ENCODE data around the gene ACOT2.

Gene ACOT2

GRCh38 chr14:73612339-73613045, 43.5 kb downstream of the ACOT2 start, which contains the start of gene ACOT6:
Gene ACOT6 (plus strand): TSS chr14:73612517. CDS start chr14:73612572, 55 bp downstream.
- TF ChIP-seq EZH2 (IDR thresholded peaks at IDR 0.05; ENCODE audit: borderline replicate concordance, low read depth, low read length, severe bottlenecking) (peak; percentile 19), CTCF (IDR thresholded peaks at IDR 0.05; ENCODE audit: borderline replicate concordance, extremely low read depth, low read length, poor library complexity, severe bottlenecking) (no peak)
- Histone ChIP-seq H3K36me3 (ENCODE audit: insufficient read depth, low read length) (no peaks in the 10 kb centered on the region), H3K79me2 (ENCODE audit: insufficient read depth, low read length) (no peaks in the 10 kb centered on the region), H2AFZ (ENCODE audit: low read depth, low read length) (peak within 1 kb of the TSS; percentile 63), H3K27me3 (ENCODE audit: insufficient read depth, low read length, poor library complexity) (peaks cover 10% of the 10 kb centered on the region), H3K9ac (ENCODE audit: low read depth, low read length) (peak within 1 kb of the TSS; percentile 57), H3K4me1 (ENCODE audit: insufficient read depth, low read length) (peaks cover 12% of the 10 kb centered on the region), H3K4me2 (ENCODE audit: insufficient read depth, low read length) (peak within 1 kb of the TSS; percentile 77), H3K27ac (ENCODE audit: low read length) (no peak within 1 kb of the TSS), H3K9me3 (ENCODE audit: insufficient read depth, low read length, severe bottlenecking) (no peaks in the 10 kb centered on the region), H4K20me1 (ENCODE audit: insufficient read depth, low read length) (no peaks in the 10 kb centered on the region), H3K4me3 (ENCODE audit: low read depth in 1 of 2, low read length in 2 of 2) (peak within 1 kb of the TSS; percentile 25 to 62; a peak in 3 of 4 replicates)
- ATAC-seq (ENCODE audit: insufficient read depth, low read depth) (peak; percentile 94), DNase-seq (peak; percentile 67)

GRCh38 chr14:73613046-73613383, 44.0 kb downstream of the ACOT2 start:
- H3K4me1 ChIP-seq (ENCODE audit: insufficient read depth, low read length) = peaks cover 12% of the 10 kb centered on the region
- no peaks in the 10 kb centered on the region for H3K36me3 ChIP-seq (ENCODE audit: insufficient read depth, low read length)
- ATAC-seq (ENCODE audit: insufficient read depth, low read depth) = no peak
- peaks cover 10% of the 10 kb centered on the region for H3K27me3 ChIP-seq (ENCODE audit: insufficient read depth, low read length, poor library complexity)
- H4K20me1 ChIP-seq (ENCODE audit: insufficient read depth, low read length) = no peaks in the 10 kb centered on the region
- no peak for DNase-seq
- H2AFZ ChIP-seq (ENCODE audit: low read depth, low read length) = peak overlapping the region; percentile 63
- no peaks in the 10 kb centered on the region for H3K9me3 ChIP-seq (ENCODE audit: insufficient read depth, low read length, severe bottlenecking)
- H3K79me2 ChIP-seq (ENCODE audit: insufficient read depth, low read length) = no peaks in the 10 kb centered on the region
- H3K4me2 ChIP-seq (ENCODE audit: insufficient read depth, low read length) = peak overlapping the region; percentile 77
- no peak for TF ChIP-seq CTCF (IDR thresholded peaks at IDR 0.05; ENCODE audit: borderline replicate concordance, extremely low read depth, low read length, poor library complexity, severe bottlenecking)
- no peak for TF ChIP-seq EZH2 (IDR thresholded peaks at IDR 0.05; ENCODE audit: borderline replicate concordance, low read depth, low read length, severe bottlenecking)
- peak overlapping the region; percentile 25 to 62; a peak in 3 of 4 replicates for H3K4me3 ChIP-seq (ENCODE audit: low read depth in 1 of 2, low read length in 2 of 2)
- no peak overlapping the region for H3K27ac ChIP-seq (ENCODE audit: low read length)
- H3K9ac ChIP-seq (ENCODE audit: low read depth, low read length) = peak overlapping the region; percentile 57

- no peaks in the 10 kb centered on the region for H3K79me2 ChIP-seq (ENCODE audit: insufficient read depth, low read length)
- H3K36me3 ChIP-seq (ENCODE audit: insufficient read depth, low read length) = no peaks in the 10 kb centered on the region
- peaks cover 12% of the 10 kb centered on the region for H3K4me1 ChIP-seq (ENCODE audit: insufficient read depth, low read length)
- H3K9ac ChIP-seq (ENCODE audit: low read depth, low read length) = peak overlapping the region; percentile 57; the same call in 1 of the 2 replicates
- H3K4me3 ChIP-seq (ENCODE audit: low read depth in 1 of 2, low read length in 2 of 2) = no peak overlapping the region
- no peak overlapping the region for H3K27ac ChIP-seq (ENCODE audit: low read length)
- no peak for DNase-seq
- no peaks in the 10 kb centered on the region for H3K9me3 ChIP-seq (ENCODE audit: insufficient read depth, low read length, severe bottlenecking)
- ATAC-seq (ENCODE audit: insufficient read depth, low read depth) = no peak
- H4K20me1 ChIP-seq (ENCODE audit: insufficient read depth, low read length) = no peaks in the 10 kb centered on the region
- peaks cover 10% of the 10 kb centered on the region for H3K27me3 ChIP-seq (ENCODE audit: insufficient read depth, low read length, poor library complexity)
- H3K4me2 ChIP-seq (ENCODE audit: insufficient read depth, low read length) = peak overlapping the region; percentile 77; the same call in 1 of the 2 replicates
- TF ChIP-seq EZH2 (IDR thresholded peaks at IDR 0.05; ENCODE audit: borderline replicate concordance, low read depth, low read length, severe bottlenecking) (no peak), CTCF (IDR thresholded peaks at IDR 0.05; ENCODE audit: borderline replicate concordance, extremely low read depth, low read length, poor library complexity, severe bottlenecking) (no peak)
- H2AFZ ChIP-seq (ENCODE audit: low read depth, low read length) = no peak overlapping the region
These were observed 44.5 kb downstream of the ACOT2 start for GRCh38 chr14:73613419-73613963.
